Kidney epithelial cell (primary cell): ENCODE measurements around the gene FAM53B. TPM values are rescaled to one million over a fixed set of nuclear protein-coding genes. Genes with fewer than 3 reads are reported as not detected.

Source experiments
- DNase-seq: peaks from one replicate; pipeline ENCODE4 v3.0.0-alpha.2; 2010; ENCODE audit warnings: low read depth
- H3K27me3 ChIP-seq: 2 replicates; pipeline ENCODE4 v1.6.0; 2011; ENCODE audit warnings: low read length; ENCODE audit not compliant: control insufficient read depth, insufficient read depth
- H3K36me3 ChIP-seq: 2 replicates; pipeline ENCODE4 v1.5.1; 2011; ENCODE audit warnings: low read length; ENCODE audit not compliant: control insufficient read depth, insufficient read depth
- H3K4me3 ChIP-seq: 2 replicates; pipeline ENCODE4 v1.5.1; 2011; ENCODE audit warnings: low read depth, mild to moderate bottlenecking, control low read depth, low read length
- total RNA-seq: library from RNA; depleted of rRNA; stranded (reverse); fragments of >200 nt; gene quantifications from 2 replicates; pipeline ENCODE4 v1.2.3, GENCODE V29; 2015
- TF ChIP-seq, protein P1 (sequence below): IDR thresholded peaks from 2 replicates; pipeline ENCODE4 v1.5.1; 2011; ENCODE audit warnings: mild to moderate bottlenecking, moderate library complexity, low read length, control low read depth, inconsistent platforms; ENCODE audit not compliant: insufficient read depth, poor library complexity, severe bottlenecking

FAM53B gene
- total RNA-seq, 1 donor from 2014 or later, result 16.1 TPM

DNA sequence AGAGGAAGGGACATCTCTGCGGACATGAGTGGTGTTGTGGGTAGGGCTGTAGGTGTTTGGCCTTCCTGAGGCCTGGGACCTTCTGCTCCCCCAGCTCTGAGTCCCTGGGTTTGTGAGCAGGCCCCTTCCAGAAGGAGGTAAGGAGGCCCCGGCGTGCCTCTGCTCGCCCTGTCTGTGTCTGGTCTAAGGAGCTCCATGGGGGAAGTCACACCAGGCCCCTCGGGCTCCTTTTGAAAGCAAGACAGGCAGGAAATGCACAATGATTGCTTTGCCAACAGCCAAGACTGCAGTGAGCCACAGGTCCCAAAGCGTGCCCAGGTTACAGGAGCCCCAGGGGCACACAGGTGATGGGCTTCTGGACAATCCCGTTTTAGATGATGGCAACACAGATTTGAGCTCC lies 89.5 kb downstream of the FAM53B start:
- Histone ChIP-seq H3K36me3 (no peaks in the 10 kb centered on the region), H3K27me3 (no peaks in the 10 kb centered on the region), H3K4me3 (no peak overlapping the region)
- TF ChIP-seq, protein P1, sequence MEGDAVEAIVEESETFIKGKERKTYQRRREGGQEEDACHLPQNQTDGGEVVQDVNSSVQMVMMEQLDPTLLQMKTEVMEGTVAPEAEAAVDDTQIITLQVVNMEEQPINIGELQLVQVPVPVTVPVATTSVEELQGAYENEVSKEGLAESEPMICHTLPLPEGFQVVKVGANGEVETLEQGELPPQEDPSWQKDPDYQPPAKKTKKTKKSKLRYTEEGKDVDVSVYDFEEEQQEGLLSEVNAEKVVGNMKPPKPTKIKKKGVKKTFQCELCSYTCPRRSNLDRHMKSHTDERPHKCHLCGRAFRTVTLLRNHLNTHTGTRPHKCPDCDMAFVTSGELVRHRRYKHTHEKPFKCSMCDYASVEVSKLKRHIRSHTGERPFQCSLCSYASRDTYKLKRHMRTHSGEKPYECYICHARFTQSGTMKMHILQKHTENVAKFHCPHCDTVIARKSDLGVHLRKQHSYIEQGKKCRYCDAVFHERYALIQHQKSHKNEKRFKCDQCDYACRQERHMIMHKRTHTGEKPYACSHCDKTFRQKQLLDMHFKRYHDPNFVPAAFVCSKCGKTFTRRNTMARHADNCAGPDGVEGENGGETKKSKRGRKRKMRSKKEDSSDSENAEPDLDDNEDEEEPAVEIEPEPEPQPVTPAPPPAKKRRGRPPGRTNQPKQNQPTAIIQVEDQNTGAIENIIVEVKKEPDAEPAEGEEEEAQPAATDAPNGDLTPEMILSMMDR, result no peak
- DNase-seq, result no peak

DNA sequence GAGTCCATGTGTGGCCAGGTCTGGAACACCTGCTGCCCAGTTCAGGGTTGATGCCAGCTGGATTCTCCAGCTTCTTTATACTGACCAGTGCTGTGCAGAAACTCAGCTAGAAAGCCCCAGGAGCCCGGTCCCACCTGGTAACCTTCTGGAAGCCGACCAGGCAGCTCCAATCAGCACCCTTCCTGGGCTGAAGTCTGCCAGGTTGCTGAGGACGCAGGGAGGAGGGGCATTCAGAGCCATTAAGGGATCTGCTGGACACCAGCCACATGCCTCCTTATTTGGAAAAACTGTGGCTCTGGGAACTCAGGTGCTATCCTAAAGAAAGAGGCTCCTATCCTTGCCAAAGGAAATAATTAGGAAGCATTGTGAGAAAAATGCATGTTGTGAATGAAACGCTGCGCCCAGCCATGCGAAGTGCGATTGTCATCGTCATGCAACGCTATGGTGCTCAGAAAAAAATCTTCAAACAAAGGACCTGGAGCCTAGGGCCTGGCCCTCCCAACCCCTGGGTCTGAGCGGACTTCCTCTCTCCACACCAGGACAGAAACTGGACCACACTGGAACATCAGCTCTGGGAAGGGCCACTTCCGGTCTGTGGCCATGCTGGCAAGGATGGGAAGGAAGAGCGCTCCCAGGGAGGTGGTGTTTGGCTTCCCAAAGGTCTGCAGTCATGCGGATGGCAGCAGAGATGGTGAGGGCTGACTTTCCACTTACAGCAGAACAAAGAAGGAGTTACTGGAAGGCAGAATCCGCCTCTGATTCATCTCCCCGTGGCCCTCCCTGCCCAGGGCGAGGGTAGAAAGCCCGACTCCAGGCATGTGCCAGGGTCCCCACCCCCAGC lies 90.1 kb downstream of the FAM53B start:
- Histone ChIP-seq H3K27me3 (no peaks in the 10 kb centered on the region), H3K4me3 (no peak overlapping the region), H3K36me3 (no peaks in the 10 kb centered on the region)
- TF ChIP-seq, protein P1, result no peak
- DNase-seq, result no peak

DNA sequence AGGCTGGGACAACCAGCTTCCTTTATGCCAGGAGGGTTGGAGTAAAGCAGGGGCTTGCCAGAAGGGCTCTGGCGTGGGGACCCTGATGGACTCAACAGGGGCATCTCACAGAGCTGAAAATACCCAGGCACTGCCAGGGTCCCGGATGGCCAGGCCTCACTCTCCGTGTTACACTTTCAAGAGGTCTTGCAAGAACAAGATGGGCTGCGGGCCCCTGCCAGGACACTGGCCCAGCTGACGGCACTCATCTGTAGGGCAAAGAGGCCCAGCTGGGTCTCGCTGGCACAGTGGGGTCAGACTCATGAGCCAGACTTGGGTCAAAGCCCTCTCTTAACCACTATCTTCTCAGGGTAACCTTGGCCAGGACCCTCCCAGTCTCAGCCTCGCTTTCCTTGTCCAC lies 90.9 kb downstream of the FAM53B start:
- TF ChIP-seq, protein P1, result no peak
- H3K36me3 ChIP-seq, result no peaks in the 10 kb centered on the region
- H3K4me3 ChIP-seq, result no peak overlapping the region
- no peak for DNase-seq
- H3K27me3 ChIP-seq, result no peaks in the 10 kb centered on the region

DNA sequence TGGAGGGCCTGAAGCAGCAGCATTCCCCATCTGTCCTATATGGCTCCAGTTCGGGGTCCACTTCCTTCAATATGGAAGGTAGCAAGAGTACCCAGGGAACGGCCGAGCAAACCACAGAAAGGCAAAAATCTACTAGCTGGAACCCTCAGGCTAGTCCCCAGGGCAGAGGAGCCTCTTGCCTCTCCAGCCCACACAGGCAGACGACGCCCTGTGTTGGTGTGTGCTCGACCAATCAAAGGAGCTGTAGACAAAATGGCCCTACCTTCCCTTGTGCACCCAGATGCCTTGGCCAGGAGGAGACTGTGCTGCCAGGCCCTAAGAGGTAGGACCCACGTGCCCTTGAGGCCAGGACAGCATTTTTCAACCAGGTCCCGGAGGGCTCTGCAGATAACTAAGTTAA lies 91.5 kb downstream of the FAM53B start:
- Histone ChIP-seq H3K4me3 (no peak overlapping the region), H3K27me3 (no peaks in the 10 kb centered on the region), H3K36me3 (no peaks in the 10 kb centered on the region)
- no peak for DNase-seq
- TF ChIP-seq, protein P1, result no peak

DNA sequence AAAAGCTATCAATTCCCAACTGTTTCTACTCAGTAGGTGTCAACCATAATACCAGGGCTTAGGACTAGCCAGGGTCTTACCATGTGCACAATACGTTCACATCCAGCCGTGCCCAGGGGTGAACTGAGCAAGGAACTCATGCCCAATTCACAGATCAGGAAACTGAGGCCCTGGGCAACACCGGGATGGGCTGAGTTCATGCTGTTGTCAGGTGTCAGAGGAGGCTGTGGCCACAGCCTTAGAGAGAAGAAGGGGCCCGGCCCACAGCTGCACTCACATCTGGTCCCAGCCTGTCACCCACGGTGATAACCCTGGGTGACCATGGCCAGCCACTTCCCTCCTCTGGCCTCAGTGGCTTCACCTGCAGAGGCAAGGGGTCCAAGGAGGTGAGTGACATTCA lies 92.0 kb downstream of the FAM53B start:
- DNase-seq, result no peak
- H3K36me3 ChIP-seq, result no peaks in the 10 kb centered on the region
- TF ChIP-seq, protein P1, result no peak
- no peak overlapping the region for H3K4me3 ChIP-seq
- H3K27me3 ChIP-seq, result no peaks in the 10 kb centered on the region

DNA sequence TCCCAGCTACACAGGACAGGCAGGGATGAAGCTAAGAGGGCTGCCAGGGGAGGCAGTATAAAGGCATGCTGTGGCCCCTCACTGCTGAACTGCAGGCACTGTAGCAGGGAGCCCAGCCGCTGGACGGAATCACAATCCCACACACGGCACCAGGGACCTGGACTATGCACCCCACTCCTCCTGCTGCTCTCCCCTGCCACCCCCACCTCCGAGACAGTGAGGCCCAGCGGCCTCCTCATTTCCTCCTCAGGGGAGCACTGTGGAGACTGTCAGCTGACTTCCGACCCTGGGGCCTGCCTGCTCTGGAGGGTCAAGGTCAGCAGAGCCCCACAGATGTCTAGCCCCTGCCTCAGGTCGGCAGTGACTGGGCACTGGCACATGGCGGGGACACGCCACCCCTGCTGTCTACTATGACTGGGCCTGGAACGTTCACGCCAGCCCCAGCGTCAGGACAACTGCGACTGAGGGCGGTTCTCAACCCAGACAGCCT lies 92.7 kb downstream of the FAM53B start:
- Histone ChIP-seq H3K4me3 (no peak overlapping the region), H3K27me3 (no peaks in the 10 kb centered on the region), H3K36me3 (no peaks in the 10 kb centered on the region)
- DNase-seq, result no peak
- TF ChIP-seq, protein P1, result no peak
